Chondrocyte (in vitro differentiated cells): Measurements from ENCODE around the gene SLC43A2. TPM values are rescaled to one million over a fixed set of nuclear protein-coding genes. Genes with fewer than 3 reads are reported as not detected.

ENCODE experiments used
- DNase-seq: peaks from one replicate; pipeline ENCODE4 v3.0.0; 2021; ENCODE audit warnings: mixed read lengths, low spot score
- H3K27ac Mint-ChIP-seq: one replicate; pipeline ENCODE4 v1.8.0; 2021; ENCODE audit warnings: mild to moderate bottlenecking, moderate library complexity, mixed read lengths; ENCODE audit not compliant: unreplicated experiment
- H3K27me3 Mint-ChIP-seq: 2 replicates; pipeline ENCODE4 v1.8.0; 2021; ENCODE audit warnings: low read depth, mixed read lengths
- H3K36me3 Mint-ChIP-seq: 2 replicates; pipeline ENCODE4 v1.8.0; 2021; ENCODE audit warnings: low read depth, mixed read lengths
- H3K4me1 Mint-ChIP-seq: 2 replicates; pipeline ENCODE4 v1.8.0; 2021; ENCODE audit warnings: low read depth, mild to moderate bottlenecking, mixed read lengths
- H3K4me3 Mint-ChIP-seq: one replicate; pipeline ENCODE4 v1.8.0; 2021; ENCODE audit warnings: mild to moderate bottlenecking, moderate library complexity, mixed read lengths; ENCODE audit not compliant: unreplicated experiment
- H3K9me3 Mint-ChIP-seq: 2 replicates; pipeline ENCODE4 v1.8.0; 2021; ENCODE audit warnings: low read depth, mixed read lengths
- CTCF ChIP-seq: fragments of 200-600 bp; sonication (generic); IDR thresholded peaks from 2 replicates; pipeline ENCODE4 v1.5.0; 2021; ENCODE audit warnings: antibody characterized with exemption, mild to moderate bottlenecking, moderate library complexity
- total RNA-seq: library from RNA; stranded (reverse); gene quantifications from 3 replicates; pipeline ENCODE4 v1.2.1, GENCODE V29; 2021

SLC43A2 gene
- total RNA-seq, 1 donor from 2014 or later, result 3.3 TPM

- DNase-seq, result no peak
- Mint-ChIP-seq H3K27me3 (no peaks in the 10 kb centered on the region), H3K4me3 (no peak overlapping the region), H3K27ac (no peak overlapping the region), H3K36me3 (no peaks in the 10 kb centered on the region), H3K4me1 (peaks cover 39% of the 10 kb centered on the region), H3K9me3 (no peaks in the 10 kb centered on the region)
- TF ChIP-seq CTCF, result no peak
These were observed 37.7 kb downstream of the SLC43A2 start for GRCh38 chr17:1590747-1591473.

- Mint-ChIP-seq H3K36me3 (no peaks in the 10 kb centered on the region), H3K9me3 (no peaks in the 10 kb centered on the region), H3K4me3 (no peak overlapping the region), H3K27me3 (no peaks in the 10 kb centered on the region), H3K4me1 (peaks cover 44% of the 10 kb centered on the region), H3K27ac (peak overlapping the region; percentile 79)
- TF ChIP-seq CTCF, result no peak
- no peak for DNase-seq
These were observed 38.4 kb downstream of the SLC43A2 start for GRCh38 chr17:1590029-1590746.

- TF ChIP-seq CTCF, result no peak
- H3K4me3 Mint-ChIP-seq, result no peak overlapping the region
- no peak for DNase-seq
- H3K27ac Mint-ChIP-seq, result peak overlapping the region; percentile 79
- H3K27me3 Mint-ChIP-seq, result no peaks in the 10 kb centered on the region
- H3K4me1 Mint-ChIP-seq, result peaks cover 44% of the 10 kb centered on the region
- no peaks in the 10 kb centered on the region for H3K36me3 Mint-ChIP-seq
- H3K9me3 Mint-ChIP-seq, result no peaks in the 10 kb centered on the region
These were observed 39.6 kb downstream of the SLC43A2 start for GRCh38 chr17:1588821-1589585.

DNA sequence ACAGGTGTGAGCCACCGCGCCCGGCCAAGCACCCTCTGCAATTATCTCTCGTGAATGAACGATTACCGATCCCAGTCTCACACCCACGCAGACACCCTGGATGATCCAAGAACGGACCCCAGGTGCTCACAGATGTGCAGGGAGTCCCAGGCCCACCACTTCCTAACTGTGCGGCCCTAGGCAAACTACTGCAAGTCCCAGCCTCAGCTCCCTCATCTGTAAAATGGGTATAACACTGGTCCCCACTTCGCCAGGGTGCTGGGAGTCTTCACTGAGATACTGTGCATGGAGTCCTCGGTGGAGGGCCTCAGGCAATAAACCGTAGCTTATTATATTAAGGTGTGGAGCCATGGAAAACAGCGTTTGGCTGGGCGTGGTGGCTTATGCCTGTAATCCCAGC lies 44.5 kb downstream of the SLC43A2 start:
- no peak for DNase-seq
- H3K4me1 Mint-ChIP-seq, result peaks cover 21% of the 10 kb centered on the region
- H3K36me3 Mint-ChIP-seq, result no peaks in the 10 kb centered on the region
- TF ChIP-seq CTCF, result no peak
- no peaks in the 10 kb centered on the region for H3K9me3 Mint-ChIP-seq
- H3K4me3 Mint-ChIP-seq, result no peak overlapping the region
- H3K27ac Mint-ChIP-seq, result no peak overlapping the region
- no peaks in the 10 kb centered on the region for H3K27me3 Mint-ChIP-seq

DNA sequence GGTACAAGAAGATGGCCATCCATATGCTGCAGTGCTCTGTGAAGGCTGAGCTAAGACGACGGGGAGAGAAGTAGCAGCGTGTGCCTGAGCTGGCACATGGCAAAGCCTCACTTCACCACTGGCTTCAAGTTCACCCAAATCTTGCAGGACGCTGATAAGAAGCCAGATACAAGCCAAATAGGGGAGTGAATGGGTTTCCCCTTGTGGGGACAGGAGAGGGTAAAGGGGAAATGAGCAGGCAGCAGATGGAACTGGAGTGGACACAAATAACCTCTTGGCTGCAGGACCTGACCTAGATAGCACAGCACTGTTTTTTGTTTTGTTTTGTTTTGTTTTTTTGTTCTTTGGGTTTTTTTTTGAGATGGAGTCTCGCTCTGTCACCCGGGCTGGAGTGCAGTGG lies 45.1 kb downstream of the SLC43A2 start:
- H3K27ac Mint-ChIP-seq, result no peak overlapping the region
- no peaks in the 10 kb centered on the region for H3K27me3 Mint-ChIP-seq
- DNase-seq, result no peak
- peaks cover 15% of the 10 kb centered on the region for H3K4me1 Mint-ChIP-seq
- H3K9me3 Mint-ChIP-seq, result no peaks in the 10 kb centered on the region
- no peak for TF ChIP-seq CTCF
- H3K4me3 Mint-ChIP-seq, result no peak overlapping the region
- no peaks in the 10 kb centered on the region for H3K36me3 Mint-ChIP-seq
